Mesenchymal stem cell (in vitro differentiated cells and primary cell): Measurements from ENCODE around the gene UBL7.
"Not testable (repeated sequence)": the region's sequence is repeated elsewhere in the genome, so short reads cannot be mapped to it uniquely, and the experiment has no call there.

Experiments used
- DNase-seq: peaks from one replicate; pipeline ENCODE4 v3.0.0-alpha.2; 2013
- H2AFZ ChIP-seq: one replicate; pipeline ENCODE4 v1.6.1; 2013; ENCODE audit warnings: low read depth, mild to moderate bottlenecking, control low read depth, inconsistent platforms, low read length, moderate library complexity
- H2AK5ac ChIP-seq: 2 replicates; pipeline ENCODE4 v1.6.1; 2013; ENCODE audit warnings: low read length, moderate library complexity, mild to moderate bottlenecking, inconsistent platforms; ENCODE audit not compliant: severe bottlenecking
- H2BK120ac ChIP-seq: one replicate; pipeline ENCODE4 v1.6.1; 2013; ENCODE audit warnings: low read depth, mild to moderate bottlenecking, inconsistent platforms, low read length, moderate library complexity
- H2BK12ac ChIP-seq, 2 experiments: one replicate each; pipeline ENCODE4 v1.6.1; 2013; ENCODE audit warnings: inconsistent platforms in 2 of 2, low read length in 2 of 2, mild to moderate bottlenecking in 2 of 2, moderate library complexity in 2 of 2, control low read depth in 1 of 2
- H2BK15ac ChIP-seq: one replicate; pipeline ENCODE4 v1.6.1; 2013; ENCODE audit warnings: mild to moderate bottlenecking, low read depth, inconsistent platforms; ENCODE audit not compliant: poor library complexity, severe bottlenecking
- H2BK5ac ChIP-seq: 2 replicates; pipeline ENCODE4 v1.6.1; 2013; ENCODE audit warnings: low read depth, mild to moderate bottlenecking, low read length, control low read depth, inconsistent platforms; ENCODE audit not compliant: poor library complexity, severe bottlenecking
- H3K14ac ChIP-seq, 2 experiments: one replicate each; pipeline ENCODE4 v1.6.1; 2013; ENCODE audit warnings: inconsistent platforms in 2 of 2, low read length in 2 of 2, control low read depth in 1 of 2, mild to moderate bottlenecking in 1 of 2, moderate library complexity in 1 of 2
- H3K18ac ChIP-seq, 2 experiments: one replicate each; pipeline ENCODE4 v1.6.1; 2013; ENCODE audit warnings: inconsistent platforms in 2 of 2, low read length in 2 of 2, control low read depth in 1 of 2, low read depth in 1 of 2, mild to moderate bottlenecking in 1 of 2
- H3K23ac ChIP-seq, 2 experiments: one replicate each; pipeline ENCODE4 v1.6.1; 2013; ENCODE audit warnings: inconsistent platforms in 2 of 2, low read length in 2 of 2, mild to moderate bottlenecking in 2 of 2, moderate library complexity in 2 of 2, control low read depth in 1 of 2
- H3K27ac ChIP-seq: 2 replicates; pipeline ENCODE4 v1.5.1; 2013; ENCODE audit warnings: mild to moderate bottlenecking, moderate library complexity, low read length, control low read depth, inconsistent platforms; ENCODE audit not compliant: poor library complexity, severe bottlenecking
- H3K27me3 ChIP-seq, 2 experiments: 2 replicates each; pipeline versions ENCODE4 v1.6.1 to v1.7.0; 2013; ENCODE audit warnings: low read length in 2 of 2, mild to moderate bottlenecking in 2 of 2, moderate library complexity in 2 of 2, control low read depth in 1 of 2, inconsistent platforms in 1 of 2; ENCODE audit not compliant: control insufficient read depth in 1 of 2, insufficient read depth in 1 of 2
- H3K36me3 ChIP-seq, 2 experiments: 2 replicates each; pipeline versions ENCODE4 v1.6.1 to v1.7.0; 2013; ENCODE audit warnings: low read length in 2 of 2, control low read depth in 1 of 2, inconsistent platforms in 1 of 2, low read depth in 1 of 2, mild to moderate bottlenecking in 1 of 2; ENCODE audit not compliant: insufficient read depth in 2 of 2, control insufficient read depth in 1 of 2
- H3K4ac ChIP-seq, 2 experiments: one replicate each; pipeline ENCODE4 v1.6.1; 2013; ENCODE audit warnings: inconsistent platforms in 2 of 2, low read length in 2 of 2, mild to moderate bottlenecking in 2 of 2, moderate library complexity in 2 of 2, control low read depth in 1 of 2, low read depth in 1 of 2
- H3K4me1 ChIP-seq: 2 replicates; pipeline ENCODE4 v1.6.1; 2013; ENCODE audit warnings: low read depth, low read length, control low read depth; ENCODE audit not compliant: control insufficient read depth, insufficient read depth
- H3K4me2 ChIP-seq: 2 replicates; pipeline ENCODE4 v1.6.1; 2013; ENCODE audit warnings: low read length, mild to moderate bottlenecking, inconsistent platforms; ENCODE audit not compliant: poor library complexity, severe bottlenecking
- H3K4me3 ChIP-seq, 2 experiments: 2 replicates each; pipeline versions ENCODE4 v1.5.1 to v1.7.0; 2013; ENCODE audit warnings: low read length in 2 of 2, mild to moderate bottlenecking in 2 of 2, control low read depth in 1 of 2, low read depth in 1 of 2; ENCODE audit not compliant: insufficient read depth in 1 of 2
- H3K79me1 ChIP-seq: replicated peaks from 2 replicates; pipeline ENCODE4 v1.6.1; 2013; ENCODE audit warnings: mild to moderate bottlenecking, control low read depth, low read length, inconsistent platforms; ENCODE audit not compliant: poor library complexity, severe bottlenecking
- H3K9ac ChIP-seq: 2 replicates; pipeline ENCODE4 v1.7.0; 2013; ENCODE audit warnings: mild to moderate bottlenecking, low read length, moderate library complexity
- H3K9me3 ChIP-seq: 2 replicates; pipeline ENCODE4 v1.7.0; 2013; ENCODE audit warnings: mild to moderate bottlenecking, low read length; ENCODE audit not compliant: control insufficient read depth
- H4K8ac ChIP-seq: one replicate; pipeline ENCODE4 v1.6.1; 2013; ENCODE audit warnings: inconsistent platforms, mild to moderate bottlenecking, low read length, moderate library complexity
- H4K91ac ChIP-seq: one replicate; pipeline ENCODE4 v1.6.1; 2013; ENCODE audit warnings: mild to moderate bottlenecking, low read length, inconsistent platforms
- WGBS: methylation state at CpG from one replicate; pipeline ENCODE4 v1.1.7; 2013; ENCODE audit warnings: mixed read lengths; 5-methylcytosine and 5-hydroxymethylcytosine counted together

The UBL7 gene

DNA sequence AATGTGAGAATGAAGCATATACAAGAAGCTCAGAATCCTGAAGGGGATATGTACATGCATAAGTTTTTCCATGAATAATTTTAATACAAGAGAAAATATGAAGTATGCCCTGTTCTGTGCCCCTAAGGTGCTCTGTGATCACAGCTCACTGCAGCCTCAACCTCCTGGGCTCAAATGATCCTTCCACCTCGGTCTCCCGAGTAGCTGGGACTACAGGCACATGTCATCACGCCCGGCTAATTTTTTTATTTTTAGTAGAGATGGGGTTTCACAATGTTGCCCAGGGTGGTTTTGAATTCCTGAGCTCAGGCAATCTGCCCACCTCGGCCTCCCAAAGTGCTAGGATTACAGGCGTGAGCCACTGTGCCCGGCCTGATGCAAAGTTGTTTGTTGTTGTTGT is 10.7 kb upstream of the UBL7 start:
- H4K8ac ChIP-seq, H3K14ac ChIP-seq, H3K9me3 ChIP-seq, H2BK5ac ChIP-seq, H3K27ac ChIP-seq, H3K18ac ChIP-seq, H4K91ac ChIP-seq, H3K9ac ChIP-seq, H3K4ac ChIP-seq, H3K4me1 ChIP-seq, H2BK15ac ChIP-seq, H2BK12ac ChIP-seq, H2BK120ac ChIP-seq, H3K4me2 ChIP-seq, H3K23ac ChIP-seq, H3K36me3 ChIP-seq, H3K4me3 ChIP-seq, H3K79me1 ChIP-seq, DNase-seq, H2AFZ ChIP-seq, H2AK5ac ChIP-seq, H3K27me3 ChIP-seq: not testable (repeated sequence)
- 95% methylated on average over 7 of the region's 7 CpGs for WGBS

DNA sequence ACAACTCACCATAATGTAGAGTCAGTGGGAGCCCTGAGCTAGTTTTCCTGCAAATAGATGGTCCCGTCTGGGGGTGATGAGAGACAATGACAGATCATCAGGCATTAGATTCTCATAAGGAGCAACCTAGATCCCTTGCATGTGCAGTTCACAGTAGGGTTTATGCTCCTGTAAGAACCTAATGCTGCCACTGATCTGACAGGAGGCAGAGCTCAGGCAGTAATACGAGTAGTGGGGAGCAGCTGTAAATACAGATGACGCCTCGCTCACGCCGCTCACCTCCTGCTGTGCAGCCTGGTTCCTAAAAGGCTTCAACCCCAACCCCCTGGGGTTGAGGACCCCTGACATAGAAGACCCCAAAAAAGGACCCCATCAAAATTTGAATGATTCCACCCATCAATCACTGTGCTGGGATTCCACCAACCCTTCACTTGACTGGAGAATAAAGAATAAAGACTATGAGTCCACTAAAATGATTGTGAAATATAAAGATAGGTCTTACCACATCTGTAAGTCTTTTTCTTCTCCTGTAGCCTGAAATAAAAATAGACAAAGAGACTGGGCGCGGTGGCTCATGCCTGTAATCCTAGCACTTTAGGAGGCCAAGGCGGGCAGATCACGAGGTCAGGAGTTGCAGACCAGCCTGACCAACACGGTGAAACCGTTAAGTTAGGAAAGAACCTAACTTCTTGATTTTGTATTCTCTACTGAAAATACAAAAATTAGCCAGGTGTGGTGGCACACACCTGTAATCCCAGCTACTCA is 9.9 kb upstream of the UBL7 start:
- Histone ChIP-seq H4K91ac (no peak overlapping the region), H3K4me1 (no peaks in the 10 kb centered on the region)
- WGBS = 100% methylated on average over 6 of the region's 12 CpGs

DNA sequence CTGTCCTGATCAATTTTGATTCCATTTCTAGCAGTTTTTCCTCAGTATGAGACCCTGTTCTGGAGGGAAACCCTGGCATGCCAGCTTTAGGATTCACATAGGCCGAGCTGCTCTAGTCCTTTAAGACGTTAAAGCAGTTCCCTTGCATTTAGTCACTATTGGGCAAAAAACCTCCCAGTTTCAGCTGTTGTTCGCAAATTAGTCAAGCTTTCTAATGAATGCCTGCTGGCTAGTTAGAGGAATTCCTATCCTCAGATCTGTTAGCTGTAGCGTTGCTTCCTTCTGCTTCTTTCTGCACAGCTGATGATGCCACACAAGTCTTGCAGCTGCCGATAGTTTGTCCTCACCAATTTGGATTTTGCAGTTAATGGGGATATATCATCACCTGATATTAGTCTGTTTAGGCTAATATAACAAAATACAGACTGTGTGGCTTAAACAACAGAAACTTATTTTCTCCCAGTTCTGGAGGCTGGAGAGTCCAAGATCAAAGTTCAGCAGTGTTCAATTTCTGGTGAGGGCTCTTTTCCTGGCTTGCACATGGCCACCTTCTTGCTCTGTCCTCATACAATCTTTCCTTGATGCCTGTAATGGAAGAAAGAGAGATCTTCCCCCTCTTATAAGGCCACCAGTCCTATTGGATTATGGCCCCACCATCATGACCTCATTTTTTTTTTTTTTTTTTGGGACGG is 7.5 kb upstream of the UBL7 start:
- Histone ChIP-seq H3K4me3 (no peak overlapping the region), H2BK120ac (no peak overlapping the region), H3K4ac (no peak overlapping the region), H4K8ac (no peak overlapping the region), H3K9me3 (no peaks in the 10 kb centered on the region), H2BK12ac (no peak overlapping the region), H3K27me3 (no peaks in the 10 kb centered on the region), H3K4me1 (no peaks in the 10 kb centered on the region), H3K79me1 (no peaks in the 10 kb centered on the region), H2AFZ (no peak overlapping the region), H3K14ac (no peak overlapping the region), H3K27ac (no peak overlapping the region), H2AK5ac (no peak overlapping the region), H3K4me2 (no peak overlapping the region), H3K23ac (no peak overlapping the region), H2BK15ac (no peak overlapping the region), H3K36me3 (peaks cover 0 to 6% of the 10 kb centered on the region in 2 experiments), H3K18ac (no peak overlapping the region), H2BK5ac (no peak overlapping the region), H3K9ac (no peak overlapping the region), H4K91ac (no peak overlapping the region)
- whole genome bisulfite sequencing = 96% methylated on average over 5 of the region's 6 CpGs
- no peak for DNase-seq

More for the DNA sequence above, 9.9 kb upstream of the UBL7 start:
- no peak overlapping the region for H2BK5ac ChIP-seq
- H3K9ac ChIP-seq = no peak overlapping the region
- H2AFZ ChIP-seq = no peak overlapping the region
- H3K27me3 ChIP-seq = no peaks in the 10 kb centered on the region
- no peak overlapping the region for H2BK120ac ChIP-seq
- no peaks in the 10 kb centered on the region for H3K79me1 ChIP-seq
- H2BK15ac ChIP-seq = no peak overlapping the region
- no peak overlapping the region for H3K4ac ChIP-seq
- no peak overlapping the region for H3K18ac ChIP-seq
- H3K14ac ChIP-seq = no peak overlapping the region
- peaks cover 0 to 6% of the 10 kb centered on the region in 2 experiments for H3K36me3 ChIP-seq
- H3K9me3 ChIP-seq = no peaks in the 10 kb centered on the region
- no peak overlapping the region for H3K4me2 ChIP-seq
- no peak overlapping the region for H3K4me3 ChIP-seq
- no peak overlapping the region for H4K8ac ChIP-seq
- no peak overlapping the region for H3K27ac ChIP-seq
- H2AK5ac ChIP-seq = no peak overlapping the region
- DNase-seq = no peak
- H3K23ac ChIP-seq = no peak overlapping the region
- H2BK12ac ChIP-seq = no peak overlapping the region

DNA sequence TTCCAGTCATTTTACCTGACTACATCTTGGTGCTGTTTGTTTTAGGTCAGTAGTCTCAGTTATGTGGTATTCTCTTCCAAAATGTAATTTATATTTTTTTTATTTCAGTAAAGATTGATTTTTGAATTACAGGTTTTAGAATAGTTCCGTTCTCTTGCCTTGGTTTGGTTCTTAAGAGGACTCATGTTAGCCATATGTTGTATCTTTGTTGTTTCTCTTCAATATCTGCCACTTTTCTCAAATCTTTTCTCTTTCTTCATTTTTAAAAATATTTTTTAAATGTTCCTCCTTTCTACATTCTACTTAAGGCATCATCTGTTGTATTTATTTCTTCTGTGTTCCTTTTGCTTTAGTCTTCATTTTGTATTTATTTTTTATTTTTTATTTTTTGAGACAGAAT is 5.6 kb upstream of the UBL7 start:
- no peak overlapping the region for H3K18ac ChIP-seq
- no peak overlapping the region for H3K27ac ChIP-seq
- no peak overlapping the region for H3K4me2 ChIP-seq
- H3K79me1 ChIP-seq = peaks cover 6% of the 10 kb centered on the region
- H4K8ac ChIP-seq = no peak overlapping the region
- no peak for DNase-seq
- no peak overlapping the region for H3K23ac ChIP-seq
- no peak overlapping the region for H2BK15ac ChIP-seq
- no peak overlapping the region for H4K91ac ChIP-seq
- H3K4me1 ChIP-seq = no peaks in the 10 kb centered on the region
- H3K9ac ChIP-seq = no peak overlapping the region
- WGBS = no CpG with 5 or more reads among the region's 1 CpG
- no peak overlapping the region for H2BK5ac ChIP-seq
- H3K14ac ChIP-seq = no peak overlapping the region
- H3K4ac ChIP-seq = no peak overlapping the region
- no peaks in the 10 kb centered on the region for H3K9me3 ChIP-seq
- no peak overlapping the region for H2BK12ac ChIP-seq
- H3K36me3 ChIP-seq = peaks cover 0 to 3% of the 10 kb centered on the region in 2 experiments
- no peak overlapping the region for H2AK5ac ChIP-seq
- H2BK120ac ChIP-seq = no peak overlapping the region
- H3K4me3 ChIP-seq = no peak overlapping the region
- H2AFZ ChIP-seq = no peak overlapping the region
- no peaks in the 10 kb centered on the region for H3K27me3 ChIP-seq
